HG03354 (cell line): Measurements from ENCODE around the gene GET4.
"Not testable (repeated sequence)": the region's sequence is repeated elsewhere in the genome, so short reads cannot be mapped to it uniquely, and the experiment has no call there.

Experiments
- ATAC-seq: cut with Tn5 transposase; IDR thresholded peaks from one replicate; pipeline ENCODE4 v1.9.1; 2021; ENCODE audit warnings: mild to moderate bottlenecking; ENCODE audit not compliant: unreplicated experiment, poor library complexity, severe bottlenecking

Gene GET4

DNA sequence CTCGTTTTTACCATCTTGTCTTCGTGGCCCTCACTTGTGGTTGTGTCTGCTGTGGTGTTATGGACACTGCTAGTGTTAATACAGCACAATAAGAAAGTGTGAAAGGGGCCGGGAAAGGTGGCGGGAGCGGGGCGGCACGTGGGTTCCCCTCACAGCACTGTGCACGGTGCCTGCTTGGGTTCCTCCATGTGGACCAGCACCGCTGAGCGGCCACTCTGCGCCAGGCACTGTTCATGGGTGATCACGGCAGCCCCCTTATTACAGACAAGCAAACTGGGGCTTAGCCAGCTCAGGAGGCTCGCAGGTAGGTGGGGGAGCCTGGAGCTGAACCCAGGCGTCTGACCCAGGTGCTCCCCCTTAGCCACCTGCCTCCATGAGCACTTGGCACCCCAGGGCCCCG is 31.8 kb upstream of the GET4 start:
- ATAC-seq: no peak

DNA sequence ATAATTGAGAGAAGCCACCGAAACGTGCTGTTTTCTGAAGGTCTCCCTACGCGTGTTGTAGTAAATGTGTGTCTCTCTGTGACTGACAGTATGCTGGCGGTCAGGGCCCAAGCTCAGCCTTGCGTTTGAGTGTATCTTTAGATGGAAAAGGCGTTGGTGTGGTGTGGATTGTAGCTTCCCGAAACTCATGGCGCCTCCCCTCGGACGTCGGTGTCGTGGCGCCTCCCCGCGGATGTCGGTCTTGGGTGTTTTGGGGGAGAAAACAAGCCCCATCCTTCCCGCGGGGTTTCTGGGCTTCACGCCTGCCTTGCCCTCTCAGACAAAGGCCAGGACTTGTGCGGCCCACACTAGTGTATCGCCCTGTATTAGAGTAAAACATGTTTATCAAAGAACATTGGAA is 31.3 kb upstream of the GET4 start:
- no peak for ATAC-seq

DNA sequence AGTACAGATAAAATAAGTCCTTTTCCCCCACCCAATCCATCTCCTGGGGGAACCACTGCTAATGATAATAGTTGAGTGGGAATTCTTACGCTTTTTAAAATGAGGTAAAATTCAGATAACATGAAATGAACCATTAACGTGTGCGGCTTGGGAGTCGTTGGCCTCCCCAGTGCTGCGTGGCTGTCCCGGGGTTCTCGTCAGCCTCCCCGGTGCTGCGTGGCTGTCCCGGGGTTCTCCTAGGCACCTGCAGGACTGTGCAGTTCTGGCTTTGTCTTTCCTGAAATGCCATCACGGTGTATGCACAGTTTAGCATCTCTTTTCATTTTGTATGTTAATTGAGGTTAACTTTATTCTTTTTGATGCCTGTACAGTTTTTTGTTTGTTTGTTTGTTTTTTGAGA is 30.6 kb upstream of the GET4 start:
- no peak for ATAC-seq

DNA sequence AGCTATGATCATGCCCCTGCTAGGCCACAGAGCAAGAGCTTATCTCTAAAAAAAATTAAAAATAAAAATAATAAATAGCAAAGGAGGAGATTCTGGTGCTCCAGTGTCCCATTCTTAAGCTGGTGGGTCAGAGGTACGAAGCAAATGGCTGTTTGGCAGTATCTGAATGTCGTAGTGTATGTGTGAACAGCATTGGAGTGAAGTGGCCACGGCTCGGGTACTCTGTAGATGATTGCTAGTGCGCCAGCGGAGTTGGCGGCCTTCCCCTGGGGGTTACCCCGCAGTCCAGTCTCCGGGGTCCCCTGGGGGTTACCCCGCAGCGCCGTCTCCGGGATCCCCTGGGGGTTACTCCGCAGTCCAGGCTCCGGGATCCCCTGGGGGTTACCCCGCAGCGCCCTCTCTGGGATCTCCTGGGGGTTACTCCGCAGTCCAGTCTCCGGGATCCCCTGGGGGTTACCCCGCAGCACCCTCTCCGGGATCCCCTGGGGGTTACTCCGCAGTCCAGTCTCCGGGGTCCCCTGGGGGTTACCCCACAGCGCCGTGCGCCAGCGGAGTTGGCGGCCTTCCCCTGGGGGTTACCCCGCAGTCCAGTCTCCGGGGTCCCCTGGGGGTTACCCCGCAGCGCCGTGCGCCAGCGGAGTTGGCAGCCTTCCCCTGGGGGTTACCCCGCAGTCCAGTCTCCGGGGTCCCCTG is 29.2 kb upstream of the GET4 start:
- not testable (repeated sequence) for ATAC-seq

DNA sequence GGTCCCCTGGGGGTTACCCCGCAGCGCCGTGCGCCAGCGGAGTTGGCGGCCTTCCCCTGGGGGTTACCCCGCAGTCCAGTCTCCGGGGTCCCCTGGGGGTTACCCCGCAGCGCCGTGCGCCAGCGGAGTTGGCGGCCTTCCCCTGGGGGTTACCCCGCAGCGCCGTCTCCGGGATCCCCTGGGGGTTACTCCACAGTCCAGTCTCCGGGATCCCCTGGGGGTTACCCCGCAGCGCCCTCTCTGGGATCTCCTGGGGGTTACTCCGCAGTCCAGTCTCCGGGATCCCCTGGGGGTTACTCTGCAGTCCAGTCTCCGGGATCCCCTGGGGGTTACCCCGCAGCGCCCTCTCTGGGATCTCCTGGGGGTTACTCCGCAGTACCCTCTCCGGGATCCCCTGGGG is 28.6 kb upstream of the GET4 start:
- ATAC-seq: not testable (repeated sequence)

DNA sequence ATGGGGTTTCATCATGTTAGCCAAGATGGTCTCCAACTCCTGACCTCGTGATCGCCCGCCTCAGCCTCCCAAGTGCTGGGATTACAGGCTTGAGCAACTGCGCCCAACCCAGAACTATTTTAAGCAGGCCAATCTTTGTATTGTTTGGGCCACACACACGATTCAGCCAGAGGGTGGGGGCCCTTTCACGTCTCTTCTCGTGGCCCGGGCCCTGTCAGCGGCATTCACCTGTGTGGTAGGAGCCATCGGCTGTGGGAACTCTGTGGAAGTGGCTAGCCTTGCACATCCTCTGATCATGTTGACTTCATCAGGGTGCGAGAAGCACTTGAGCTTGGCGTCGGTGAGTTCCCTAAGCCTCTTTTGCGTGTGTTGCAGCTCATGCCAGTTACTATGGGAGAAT is 27.2 kb upstream of the GET4 start:
- ATAC-seq: no peak

DNA sequence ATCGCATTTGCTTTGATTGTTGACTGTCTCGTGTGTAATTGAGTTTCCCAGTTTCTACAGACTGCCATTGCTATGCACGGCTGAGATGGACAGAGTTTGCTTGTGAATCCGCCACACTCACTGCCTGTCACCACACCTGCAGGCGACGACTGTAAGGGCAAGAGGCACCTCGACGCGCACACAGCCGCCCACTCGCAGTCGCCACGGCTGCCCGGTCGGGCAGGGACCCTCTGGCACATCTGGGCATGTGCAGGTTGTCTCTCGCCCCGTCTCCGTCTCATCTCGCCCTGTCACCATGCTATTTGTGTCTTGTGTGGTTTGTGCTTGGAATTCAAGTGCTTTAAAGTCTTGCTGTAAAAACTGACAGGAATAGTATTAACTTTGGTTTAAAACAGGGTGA is 26.6 kb upstream of the GET4 start:
- ATAC-seq: no peak

DNA sequence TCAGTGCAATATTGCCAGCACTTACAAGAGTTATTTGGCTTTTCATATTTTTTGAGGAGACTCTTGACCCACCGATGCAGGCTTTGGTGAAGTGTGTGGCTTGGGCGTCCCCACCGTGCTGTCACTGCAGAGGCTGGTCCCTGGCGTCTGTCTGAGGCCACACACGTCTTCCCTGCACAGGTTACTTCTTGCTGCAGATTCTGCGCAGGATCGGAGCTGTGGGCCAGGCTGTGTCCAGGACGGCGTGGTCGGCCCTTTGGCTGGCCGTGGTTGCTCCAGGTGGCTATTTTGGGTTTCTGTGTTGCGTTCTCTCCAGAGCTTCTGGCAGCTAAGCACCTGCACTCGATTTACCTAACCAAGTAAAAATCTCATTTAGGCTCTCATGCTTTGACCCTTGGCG is 25.1 kb upstream of the GET4 start:
- no peak for ATAC-seq

DNA sequence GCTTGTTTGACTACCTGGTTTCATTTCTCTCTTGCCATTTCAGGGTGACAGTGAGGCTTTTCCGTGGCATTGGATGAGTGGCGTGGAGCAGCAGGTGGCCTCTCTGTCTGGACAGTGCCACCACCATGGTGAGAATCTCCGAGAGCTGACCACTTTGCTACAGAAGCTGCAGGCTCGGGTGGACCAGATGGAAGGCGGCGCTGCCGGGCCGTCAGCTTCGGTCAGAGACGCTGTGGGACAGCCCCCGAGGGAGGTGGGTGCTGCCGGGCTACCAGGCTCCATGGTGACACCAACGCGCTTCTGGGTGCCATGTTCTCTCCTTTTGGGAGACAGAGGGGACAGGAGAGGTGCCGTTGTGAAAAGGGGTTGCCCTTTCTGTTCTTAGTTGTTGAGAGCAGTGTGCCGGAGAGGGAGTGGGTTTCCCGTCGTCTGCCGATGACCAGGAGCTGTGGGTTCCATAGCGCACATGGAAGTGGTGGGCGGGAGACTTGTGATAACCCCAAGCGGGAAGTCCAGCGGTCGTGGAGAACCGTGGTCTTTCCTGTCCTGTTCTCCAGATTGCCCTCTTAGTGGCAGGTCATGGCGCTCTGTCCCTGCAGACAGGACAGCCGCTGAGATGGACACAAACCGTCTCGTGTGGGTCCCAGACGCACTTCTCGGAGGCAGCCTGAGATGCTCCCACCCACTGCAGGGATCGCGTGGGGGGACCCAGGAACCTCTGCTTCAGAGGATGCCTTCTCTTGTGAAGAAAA is 22.8 kb upstream of the GET4 start:
- no peak for ATAC-seq

DNA sequence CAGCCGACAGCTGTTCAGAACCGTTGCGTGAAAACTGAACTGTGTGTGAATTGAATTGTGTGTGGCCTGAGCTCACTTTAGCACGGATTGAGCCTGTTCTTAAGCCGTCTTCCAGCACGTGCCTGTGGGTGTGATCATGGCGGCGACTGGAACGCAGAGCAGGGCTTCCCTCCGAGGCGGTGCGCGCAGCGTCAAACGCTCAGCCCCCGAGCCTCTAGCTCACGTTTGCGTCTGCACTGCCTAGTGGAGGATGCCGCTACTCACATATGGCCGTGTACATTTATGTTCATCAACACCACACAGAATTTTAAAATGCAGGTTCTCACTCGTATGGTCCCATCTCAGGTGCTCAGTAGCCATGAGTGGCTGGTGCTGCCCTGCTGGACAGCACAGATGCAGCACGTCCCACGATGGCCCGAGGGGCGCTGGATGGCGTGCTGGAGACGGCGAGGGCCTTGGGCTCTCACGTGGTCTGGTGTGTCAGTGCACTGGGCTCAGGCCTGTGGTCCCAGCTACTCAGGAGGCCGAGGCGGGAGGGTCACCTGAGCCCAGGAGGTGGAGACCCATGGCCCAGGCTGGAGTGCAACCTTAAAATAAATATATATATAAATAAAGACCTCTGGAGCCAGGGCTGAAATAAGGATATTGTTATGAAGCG is 22.1 kb upstream of the GET4 start:
- ATAC-seq: no peak

DNA sequence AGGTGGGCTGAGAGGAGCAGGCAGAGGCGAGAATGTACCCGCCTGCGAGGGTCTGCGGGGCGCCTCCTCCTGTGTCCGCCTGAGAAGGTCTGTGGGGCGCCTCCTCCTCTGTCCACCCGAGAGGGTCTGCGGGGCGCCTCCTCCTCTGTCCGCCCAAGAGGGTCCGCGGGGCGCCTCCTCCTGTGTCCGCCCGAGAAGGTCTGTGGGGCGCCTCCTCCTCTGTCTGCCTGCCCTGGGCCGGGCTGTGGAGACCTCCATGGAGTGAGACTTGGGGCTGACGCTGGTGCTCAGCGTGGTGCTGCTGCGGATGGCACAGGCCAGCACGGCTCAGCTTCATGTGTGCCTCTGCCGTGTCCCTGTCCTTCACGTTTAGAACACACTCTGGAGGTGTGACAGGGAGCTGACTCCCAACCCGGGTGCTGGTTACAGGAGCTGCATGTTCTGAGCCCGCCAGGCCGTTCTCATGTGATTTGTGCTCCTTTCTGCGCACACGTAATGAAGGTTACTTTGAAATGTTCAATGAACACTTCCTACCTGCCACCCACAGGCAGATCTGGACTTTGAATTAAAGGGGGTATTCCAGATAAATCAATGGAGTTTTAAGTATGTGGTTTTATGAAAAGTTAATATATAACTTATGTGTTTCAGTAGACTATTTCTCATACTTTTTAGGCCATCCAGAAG is 20.5 kb upstream of the GET4 start:
- no peak for ATAC-seq

DNA sequence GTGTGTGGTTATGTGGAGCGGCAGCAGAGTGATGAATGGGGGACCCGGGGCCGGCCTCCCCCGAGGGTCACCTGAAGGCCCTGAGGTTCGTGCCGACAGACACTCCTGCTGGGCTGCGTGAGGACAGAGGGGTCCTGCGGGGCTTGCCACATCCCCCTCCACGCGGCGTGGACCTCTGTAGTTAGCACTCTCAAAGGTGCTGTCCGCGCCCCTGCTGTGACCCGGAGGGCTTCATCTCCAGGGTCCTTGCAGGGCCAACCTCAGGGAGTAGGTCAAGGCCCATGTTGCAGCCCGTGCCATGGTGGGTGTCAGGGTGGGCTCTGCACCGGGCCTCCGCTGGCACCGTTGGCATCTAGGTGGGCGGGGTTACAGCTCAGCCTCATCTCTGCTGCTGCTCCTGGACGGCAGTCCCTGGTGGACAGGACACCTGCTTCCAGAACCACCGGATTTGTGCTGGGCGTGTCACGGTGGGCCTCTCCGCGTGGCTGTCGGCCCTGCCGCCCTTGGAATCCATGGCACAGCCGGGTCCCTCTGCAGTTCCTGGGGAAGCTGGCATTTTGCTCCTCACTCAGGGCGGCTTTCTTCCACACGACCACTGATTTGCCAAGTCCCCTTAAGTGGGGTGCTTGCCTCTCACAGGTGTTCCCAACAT is 19.8 kb upstream of the GET4 start:
- no peak for ATAC-seq

DNA sequence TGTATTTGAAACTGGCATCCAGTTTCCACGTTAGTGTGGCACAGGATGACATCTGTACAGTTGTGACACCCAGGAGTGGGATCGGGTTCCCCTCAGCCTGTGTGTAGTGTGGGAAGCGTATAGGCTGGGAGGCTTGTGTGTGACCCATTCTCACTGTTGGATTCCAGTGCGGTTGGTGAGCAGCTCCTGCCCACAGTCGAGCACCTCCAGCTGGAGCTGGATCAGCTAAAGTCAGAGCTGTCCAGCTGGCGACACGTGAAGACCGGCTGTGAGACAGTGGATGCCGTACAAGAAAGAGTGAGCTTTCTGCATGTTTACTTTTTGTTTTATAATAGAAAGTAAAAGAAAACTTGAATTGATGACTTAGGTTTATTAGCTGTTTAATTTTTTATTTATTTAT is 18.7 kb upstream of the GET4 start:
- ATAC-seq: no peak

DNA sequence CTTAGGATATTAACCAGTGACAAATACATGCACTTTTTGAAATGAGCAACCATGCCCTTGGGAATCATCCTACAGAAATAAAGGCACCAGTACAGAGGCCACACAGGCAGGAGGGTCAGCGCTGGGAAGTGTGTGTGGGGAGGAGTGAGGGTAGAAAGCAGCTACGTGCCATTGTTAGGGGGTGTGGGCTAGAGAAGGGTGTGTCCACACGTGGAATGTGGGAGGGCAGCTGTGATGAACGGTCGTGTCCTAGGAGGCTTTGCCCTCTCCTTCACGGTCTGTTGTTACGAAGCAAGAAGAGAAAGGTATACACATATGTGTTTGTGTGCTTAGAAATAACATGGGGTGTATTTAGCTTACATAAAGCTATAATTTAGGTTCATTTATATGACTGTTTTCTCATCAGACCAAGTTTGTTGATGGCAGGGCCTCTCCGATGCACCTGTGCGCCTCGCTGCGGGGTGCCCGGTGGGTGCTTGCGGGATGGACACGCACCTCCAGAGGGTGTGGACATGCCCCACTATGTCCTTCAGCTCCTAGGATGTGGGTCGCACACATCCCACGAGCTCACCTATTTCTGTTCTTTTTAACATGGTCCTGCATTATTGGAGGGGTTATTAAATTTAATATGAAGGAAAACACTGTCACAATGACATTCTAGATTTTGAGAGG is 16.9 kb upstream of the GET4 start:
- no peak for ATAC-seq

DNA sequence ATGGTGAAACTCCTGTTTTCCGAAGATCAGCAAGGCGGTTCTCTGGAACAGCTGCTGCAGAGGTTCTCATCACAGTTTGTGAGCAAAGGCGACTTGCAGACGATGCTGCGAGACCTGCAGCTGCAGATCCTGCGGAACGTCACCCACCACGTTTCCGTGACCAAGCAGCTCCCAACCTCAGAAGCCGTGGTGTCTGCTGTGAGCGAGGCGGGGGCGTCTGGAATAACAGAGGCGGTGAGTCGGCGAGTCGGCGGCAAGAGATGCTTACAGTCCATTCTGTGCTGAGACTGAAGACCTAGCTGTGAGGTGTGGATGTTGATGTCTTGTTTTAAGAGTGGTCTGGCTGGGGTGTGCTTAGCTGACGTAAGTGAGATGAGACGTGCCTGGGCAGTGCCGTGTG is 16.2 kb upstream of the GET4 start:
- ATAC-seq: no peak

DNA sequence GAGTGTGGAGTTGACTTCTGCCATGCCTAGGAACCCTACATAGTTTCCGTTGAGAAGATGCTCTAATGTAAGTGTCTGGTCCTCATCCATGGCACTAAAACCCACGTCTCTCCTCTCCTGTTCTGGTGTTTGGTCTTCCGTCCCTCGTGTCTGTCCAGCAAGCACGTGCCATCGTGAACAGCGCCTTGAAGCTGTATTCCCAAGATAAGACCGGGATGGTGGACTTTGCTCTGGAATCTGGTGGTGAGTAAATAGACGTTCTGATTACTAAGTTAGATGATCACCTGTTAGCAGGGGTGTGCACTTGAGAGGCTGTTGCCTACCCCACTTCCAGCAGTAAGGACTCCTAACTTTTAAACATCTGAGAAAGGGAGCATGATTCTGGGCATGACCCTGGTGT is 15.1 kb upstream of the GET4 start:
- ATAC-seq: no peak

DNA sequence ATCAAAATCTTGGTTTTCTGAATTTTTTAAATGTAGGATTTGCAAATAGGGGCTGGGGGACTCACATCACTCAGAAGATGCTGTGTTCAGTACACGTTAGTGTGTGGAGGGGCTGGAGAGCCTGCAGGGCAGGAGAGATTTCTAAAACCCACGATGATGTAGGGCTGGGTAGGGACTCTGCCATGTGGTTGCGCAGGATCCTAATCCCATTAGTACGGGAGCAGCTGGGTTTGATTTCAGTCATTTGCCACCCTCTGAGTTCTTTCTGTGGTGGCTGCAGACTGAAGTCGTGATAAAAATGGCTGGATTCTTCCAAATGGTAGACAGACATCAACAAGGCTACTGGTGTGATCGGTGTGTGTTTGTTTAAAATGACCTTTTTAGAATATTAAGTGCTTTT is 14.2 kb upstream of the GET4 start:
- no peak for ATAC-seq

DNA sequence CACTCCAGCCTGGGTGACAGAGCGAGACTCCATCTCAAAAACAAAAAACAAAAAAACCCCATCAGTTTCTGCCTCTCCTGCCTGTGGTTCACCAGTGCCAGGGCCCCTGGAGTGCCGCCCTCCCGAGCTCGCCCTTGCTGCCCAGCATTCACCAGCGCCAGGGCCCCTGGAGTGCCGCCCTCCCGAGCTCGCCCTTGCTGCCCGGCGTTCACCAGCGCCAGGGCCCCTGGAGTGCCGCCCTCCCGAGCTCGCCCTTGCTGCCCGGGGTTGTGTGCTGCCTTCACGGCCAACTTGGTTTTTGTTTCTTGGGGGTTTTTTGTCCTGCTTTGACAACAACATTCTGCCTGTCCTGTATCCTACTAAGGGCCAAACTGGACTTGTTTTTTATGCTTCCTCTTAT is 13.2 kb upstream of the GET4 start:
- ATAC-seq: no peak

DNA sequence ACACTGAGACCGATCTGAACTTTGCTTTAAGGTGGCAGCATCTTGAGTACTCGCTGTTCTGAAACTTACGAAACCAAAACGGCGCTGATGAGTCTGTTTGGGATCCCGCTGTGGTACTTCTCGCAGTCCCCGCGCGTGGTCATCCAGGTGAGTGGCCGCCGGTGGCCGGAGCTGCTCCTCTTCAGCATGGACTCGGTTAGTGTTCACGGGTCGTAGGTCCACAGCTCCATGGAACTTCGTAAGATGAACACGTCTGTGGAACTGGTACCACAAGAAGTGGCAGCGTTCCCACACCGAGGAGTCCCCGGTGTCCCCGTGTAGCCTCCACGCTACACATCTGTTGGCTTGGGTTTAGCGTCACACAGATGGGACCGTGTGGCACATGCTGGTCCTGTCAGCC is 10.4 kb upstream of the GET4 start:
- no peak for ATAC-seq

DNA sequence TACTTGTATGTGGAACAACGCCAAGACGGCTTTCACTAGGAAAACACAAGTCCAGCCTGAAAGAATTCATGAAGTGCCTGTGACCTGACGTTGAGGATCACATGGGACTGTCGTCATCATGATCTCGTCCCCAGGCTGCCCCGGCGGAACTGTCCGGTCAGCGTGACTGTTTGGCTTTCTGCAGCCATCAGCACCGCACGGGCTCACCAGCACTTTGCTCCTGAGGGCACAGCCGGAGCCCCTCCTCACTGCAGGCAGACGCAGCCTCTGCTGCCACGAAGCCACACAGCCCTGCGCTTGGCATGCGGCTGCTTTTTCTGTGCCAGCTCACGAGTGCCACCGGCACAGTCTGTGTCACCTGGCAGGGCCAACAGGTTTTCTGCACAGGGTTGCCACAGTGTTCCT is 9.4 kb upstream of the GET4 start:
- ATAC-seq: no peak
